Measurements from ENCODE around the gene CARHSP1.

Gene CARHSP1

GRCh38 chr16:8831871-8832716, 36.7 kb downstream of the CARHSP1 start:
- in situ Hi-C loops (cut with HindIII; ENCODE audit: low sequenced_read_pairs), result no loop called here

- in situ Hi-C loops (cut with HindIII; ENCODE audit: low sequenced_read_pairs), result no loop called here
Observed at GRCh38 chr16:8831450-8831849, 37.4 kb downstream of the CARHSP1 start.

GRCh38 chr16:8828541-8829165, 40.2 kb downstream of the CARHSP1 start:
- in situ Hi-C loops (cut with HindIII; ENCODE audit: low sequenced_read_pairs), result no loop called here

- in situ Hi-C loops (cut with HindIII; ENCODE audit: low sequenced_read_pairs), result no loop called here
Observed at GRCh38 chr16:8826278-8826879, 42.4 kb downstream of the CARHSP1 start.

GRCh38 chr16:8822403-8822802, 46.4 kb downstream of the CARHSP1 start:
- in situ Hi-C loops (cut with HindIII; ENCODE audit: low sequenced_read_pairs), result loop anchor here (25.0 kb wide), 1 partner anchor 185 kb away; no protein-coding TSS in a partner anchor

GRCh38 chr16:8819411-8820034, 49.3 kb downstream of the CARHSP1 start:
- in situ Hi-C loops (cut with HindIII; ENCODE audit: low sequenced_read_pairs), result loop anchor here (25.0 kb wide), 1 partner anchor 182 kb away; no protein-coding TSS in a partner anchor

- in situ Hi-C loops (cut with HindIII; ENCODE audit: low sequenced_read_pairs), result loop anchor here (25.0 kb wide), 1 partner anchor 181 kb away; no protein-coding TSS in a partner anchor
Observed at GRCh38 chr16:8818504-8819270, 50.1 kb downstream of the CARHSP1 start.

GRCh38 chr16:8816967-8817655, 51.7 kb downstream of the CARHSP1 start:
- in situ Hi-C loops (cut with HindIII; ENCODE audit: low sequenced_read_pairs), result loop anchor here (25.0 kb wide), 1 partner anchor 180 kb away; no protein-coding TSS in a partner anchor

GRCh38 chr16:8814095-8814806, 54.6 kb downstream of the CARHSP1 start:
- in situ Hi-C loops (cut with HindIII; ENCODE audit: low sequenced_read_pairs), result loop anchor here (25.0 kb wide), 1 partner anchor 177 kb away; no protein-coding TSS in a partner anchor

- in situ Hi-C loops (cut with HindIII; ENCODE audit: low sequenced_read_pairs), result loop anchor here (25.0 kb wide), 1 partner anchor 175 kb away; no protein-coding TSS in a partner anchor
Observed at GRCh38 chr16:8812162-8812843, 56.5 kb downstream of the CARHSP1 start.

- in situ Hi-C loops (cut with HindIII; ENCODE audit: low sequenced_read_pairs), result loop anchor here (25.0 kb wide), 1 partner anchor 171 kb away; no protein-coding TSS in a partner anchor
Observed at GRCh38 chr16:8808613-8809353, 60.0 kb downstream of the CARHSP1 start.

- in situ Hi-C loops (cut with HindIII; ENCODE audit: low sequenced_read_pairs), result loop anchor here (25.0 kb wide), 1 partner anchor 171 kb away; no protein-coding TSS in a partner anchor
Observed at GRCh38 chr16:8808009-8808408, 60.8 kb downstream of the CARHSP1 start.

- in situ Hi-C loops (cut with HindIII; ENCODE audit: low sequenced_read_pairs), result loop anchor here (25.0 kb wide), 1 partner anchor 170 kb away; no protein-coding TSS in a partner anchor
Observed at GRCh38 chr16:8807189-8807588, 61.6 kb downstream of the CARHSP1 start.

- in situ Hi-C loops (cut with HindIII; ENCODE audit: low sequenced_read_pairs), result loop anchor here (25.0 kb wide), 1 partner anchor 169 kb away; no protein-coding TSS in a partner anchor
Observed at GRCh38 chr16:8806272-8806983, 62.4 kb downstream of the CARHSP1 start.

- in situ Hi-C loops (cut with HindIII; ENCODE audit: low sequenced_read_pairs), result loop anchor here (25.0 kb wide), 1 partner anchor 167 kb away; no protein-coding TSS in a partner anchor
Observed at GRCh38 chr16:8804313-8804712, 64.5 kb downstream of the CARHSP1 start.

GRCh38 chr16:8803733-8804132, 65.1 kb downstream of the CARHSP1 start:
- in situ Hi-C loops (cut with HindIII; ENCODE audit: low sequenced_read_pairs), result loop anchor here (25.0 kb wide), 1 partner anchor 166 kb away; no protein-coding TSS in a partner anchor
